ENCODE results near the gene VSNL1.

VSNL1 gene

DNA sequence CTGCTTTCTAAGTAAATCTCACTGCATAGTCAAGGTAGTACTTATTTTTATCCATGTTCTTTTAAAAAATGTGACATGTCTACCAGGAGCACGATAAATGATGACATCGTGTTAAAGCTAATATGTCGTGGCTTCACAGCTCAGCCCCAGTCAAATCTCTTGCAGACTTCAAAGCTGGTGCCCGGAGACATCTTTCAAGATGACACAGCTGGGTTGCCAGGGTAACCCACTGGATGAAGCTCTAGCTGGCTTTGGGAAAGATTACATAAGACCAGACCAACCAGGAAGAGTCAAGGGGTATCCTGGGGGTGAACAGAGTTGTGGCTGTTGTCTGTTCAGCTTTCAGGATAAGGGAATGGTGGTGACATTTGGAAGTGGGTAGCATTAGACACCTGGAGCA, 67.8 kb downstream of the VSNL1 start:
- Mint-ChIP-seq H3K4me1 (no peaks in the 10 kb centered on the region), H3K4me3 (no peak overlapping the region), H3K9me3 (no peaks in the 10 kb centered on the region), H3K27me3 (peaks cover 23% of the 10 kb centered on the region), H3K27ac (no peak overlapping the region)
- ATAC-seq (no peak), DNase-seq (no peak)

DNA sequence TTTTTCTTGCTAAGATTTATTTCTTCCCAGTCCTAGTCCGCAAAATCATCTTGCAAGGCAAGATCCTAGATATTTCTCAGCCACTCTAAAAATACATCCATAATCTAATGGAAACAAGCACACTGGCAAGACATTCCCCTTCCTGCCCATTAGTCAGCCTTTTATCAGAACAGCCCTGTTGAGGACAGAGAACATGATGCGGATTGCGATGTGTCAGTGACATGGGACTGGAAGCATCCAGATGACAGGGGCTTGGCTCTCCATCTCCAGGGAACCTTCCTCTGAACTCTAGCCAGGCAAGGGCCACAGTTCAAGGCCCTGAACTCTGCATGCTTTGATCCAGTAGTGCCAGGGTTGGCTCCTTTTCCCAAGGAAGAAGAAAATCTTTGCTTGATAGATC, 70.0 kb downstream of the VSNL1 start:
- DNase-seq, result no peak
- Mint-ChIP-seq H3K27me3 (peaks cover 9% of the 10 kb centered on the region), H3K9me3 (no peaks in the 10 kb centered on the region), H3K27ac (no peak overlapping the region), H3K4me3 (no peak overlapping the region), H3K4me1 (peaks cover 1% of the 10 kb centered on the region)
- no peak for ATAC-seq

DNA sequence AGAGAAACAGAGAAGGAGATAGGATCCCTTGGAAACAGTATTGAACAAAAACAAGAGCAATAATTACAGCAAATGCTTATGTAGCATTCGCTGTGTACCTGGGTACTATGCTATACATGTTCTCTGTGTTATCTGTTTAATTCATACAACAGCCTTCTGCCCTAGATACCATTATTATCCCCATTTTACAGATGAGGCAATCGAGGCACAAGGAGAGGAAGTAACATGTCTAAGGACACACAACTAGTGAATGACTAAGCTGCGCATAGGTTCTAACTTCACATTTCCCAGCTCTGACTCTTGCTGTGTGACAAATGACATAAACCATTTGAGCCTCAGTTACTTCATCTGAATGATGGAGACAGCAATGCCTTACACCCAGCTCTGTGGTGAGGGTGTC, 70.5 kb downstream of the VSNL1 start:
- peaks cover 7% of the 10 kb centered on the region for H3K4me1 Mint-ChIP-seq
- H3K27ac Mint-ChIP-seq, result no peak overlapping the region
- ATAC-seq, result no peak
- H3K27me3 Mint-ChIP-seq, result peaks cover 8% of the 10 kb centered on the region
- H3K9me3 Mint-ChIP-seq, result no peaks in the 10 kb centered on the region
- no peak overlapping the region for H3K4me3 Mint-ChIP-seq
- DNase-seq, result no peak

DNA sequence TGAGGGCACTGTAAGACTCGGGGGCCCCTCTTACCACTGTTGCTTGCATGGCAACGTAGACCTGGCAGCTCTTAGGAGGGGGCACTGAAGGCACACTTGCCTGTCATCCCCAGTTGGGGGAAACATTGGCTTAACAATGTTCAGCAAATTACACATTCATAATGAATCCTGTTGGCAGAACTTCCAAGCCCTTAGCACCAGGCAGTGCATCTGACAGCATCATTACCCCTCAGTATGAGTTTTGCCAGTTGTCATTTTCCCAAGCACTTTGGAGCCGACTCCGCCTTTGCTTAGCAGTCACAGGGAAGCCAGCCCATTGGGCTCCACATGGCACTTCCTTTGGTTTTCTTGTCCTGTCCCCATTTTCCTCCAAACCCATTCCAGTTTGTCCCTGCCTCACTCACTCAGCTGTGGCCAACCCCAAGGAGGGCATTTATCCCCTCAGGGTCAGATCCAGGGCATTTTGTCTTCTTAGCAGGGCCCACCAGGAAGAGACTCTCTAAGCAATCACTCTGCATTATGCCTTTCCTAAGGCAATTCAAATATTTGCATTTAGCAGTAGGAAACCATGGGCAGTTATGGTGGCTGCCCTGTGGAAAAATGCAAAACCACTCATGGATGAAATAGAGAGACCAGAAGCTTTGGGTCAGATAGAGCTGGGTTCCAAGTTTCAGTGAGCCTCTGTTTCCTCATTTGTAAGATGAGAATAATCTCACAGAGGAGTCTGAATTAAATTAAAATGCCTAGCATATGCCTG, 73.9 kb downstream of the VSNL1 start:
- ATAC-seq (no peak), DNase-seq (no peak)
- peaks cover 4% of the 10 kb centered on the region for H3K27me3 Mint-ChIP-seq
- H3K27ac Mint-ChIP-seq, result no peak overlapping the region
- H3K4me1 Mint-ChIP-seq, result peaks cover 9% of the 10 kb centered on the region
- no peaks in the 10 kb centered on the region for H3K9me3 Mint-ChIP-seq
- H3K4me3 Mint-ChIP-seq, result no peak overlapping the region

DNA sequence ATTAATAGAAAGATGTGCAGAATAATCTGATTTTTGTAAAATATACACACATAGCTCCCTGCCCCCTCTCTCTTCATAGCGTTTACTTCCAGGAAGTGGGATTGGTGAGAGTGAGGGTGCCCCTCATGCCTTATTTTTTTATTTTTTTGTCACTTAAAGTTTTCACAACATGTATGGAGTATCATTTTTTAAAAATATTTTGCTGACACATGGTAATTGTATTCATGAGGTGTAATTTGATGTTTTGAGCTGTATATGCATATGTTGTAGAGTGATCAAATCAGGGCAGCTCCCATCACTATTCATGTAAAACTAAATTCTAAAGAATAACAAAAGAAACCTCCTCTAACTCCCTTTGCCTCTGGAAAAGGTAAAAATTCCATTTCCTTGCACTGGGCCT, 74.7 kb downstream of the VSNL1 start:
- Mint-ChIP-seq H3K4me1 (peaks cover 9% of the 10 kb centered on the region), H3K4me3 (no peak overlapping the region), H3K9me3 (no peaks in the 10 kb centered on the region), H3K27ac (no peak overlapping the region), H3K27me3 (peaks cover 10% of the 10 kb centered on the region)
- DNase-seq (no peak), ATAC-seq (no peak)

DNA sequence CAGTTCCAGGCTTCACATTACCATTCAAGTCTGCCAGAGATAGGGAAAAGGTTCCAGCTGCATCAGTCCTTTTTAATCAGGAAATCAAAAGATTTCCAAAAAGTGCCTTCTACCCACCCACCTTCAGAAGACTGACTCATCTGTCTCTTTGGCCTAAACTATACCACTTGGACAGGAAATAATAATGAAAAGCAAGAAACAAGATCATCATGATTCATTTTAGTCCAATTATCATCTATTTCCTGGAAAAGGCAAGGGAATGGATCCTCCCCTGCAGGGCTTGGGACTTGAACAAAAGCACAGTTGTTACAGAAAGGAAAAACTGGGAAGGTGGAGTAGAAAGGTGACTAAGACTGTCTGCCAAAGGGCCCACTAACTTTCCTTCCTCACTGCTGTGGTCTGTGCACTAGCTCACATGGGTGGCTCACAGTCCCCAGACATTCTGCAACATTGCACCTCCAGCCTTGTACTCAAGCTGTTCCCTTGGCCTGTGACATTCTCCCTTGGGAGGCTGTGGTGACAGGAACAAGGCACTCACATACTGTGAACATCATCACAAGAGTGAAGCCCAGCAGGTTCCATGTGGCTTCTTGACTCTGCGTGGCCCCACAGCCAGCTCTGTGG, 75.3 kb downstream of the VSNL1 start:
- peaks cover 9% of the 10 kb centered on the region for H3K4me1 Mint-ChIP-seq
- peak overlapping the region in 1 of 2 donors; percentile 65 for H3K27ac Mint-ChIP-seq
- H3K4me3 Mint-ChIP-seq, result no peak overlapping the region
- peaks cover 13% of the 10 kb centered on the region for H3K27me3 Mint-ChIP-seq
- H3K9me3 Mint-ChIP-seq, result no peaks in the 10 kb centered on the region
- no peak for DNase-seq
- peak; percentile 17 for ATAC-seq

DNA sequence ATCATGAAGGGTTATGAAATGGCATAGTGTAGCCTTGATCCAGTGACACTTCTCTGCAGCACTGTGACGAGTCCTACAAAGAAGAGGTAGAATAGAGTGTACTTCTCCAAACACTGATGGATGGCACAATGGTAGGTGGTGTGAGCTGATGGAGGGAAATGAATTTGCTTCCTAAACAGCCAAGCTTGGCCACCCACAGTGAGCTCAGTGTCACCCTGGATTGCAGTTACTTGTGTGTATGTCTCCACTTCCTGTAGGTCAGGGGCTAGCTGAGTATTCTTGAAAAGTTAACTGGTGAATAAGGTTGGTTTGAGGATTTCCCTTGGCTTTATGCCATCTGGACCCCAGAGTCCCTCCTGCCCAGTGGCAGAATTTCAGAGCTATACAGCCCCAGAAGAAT, 75.9 kb downstream of the VSNL1 start:
- peaks cover 9% of the 10 kb centered on the region for H3K4me1 Mint-ChIP-seq
- H3K9me3 Mint-ChIP-seq, result no peaks in the 10 kb centered on the region
- ATAC-seq (no peak), DNase-seq (no peak)
- no peak overlapping the region for H3K4me3 Mint-ChIP-seq
- peaks cover 13% of the 10 kb centered on the region for H3K27me3 Mint-ChIP-seq
- H3K27ac Mint-ChIP-seq, result peak overlapping the region in 1 of 2 donors; percentile 65

DNA sequence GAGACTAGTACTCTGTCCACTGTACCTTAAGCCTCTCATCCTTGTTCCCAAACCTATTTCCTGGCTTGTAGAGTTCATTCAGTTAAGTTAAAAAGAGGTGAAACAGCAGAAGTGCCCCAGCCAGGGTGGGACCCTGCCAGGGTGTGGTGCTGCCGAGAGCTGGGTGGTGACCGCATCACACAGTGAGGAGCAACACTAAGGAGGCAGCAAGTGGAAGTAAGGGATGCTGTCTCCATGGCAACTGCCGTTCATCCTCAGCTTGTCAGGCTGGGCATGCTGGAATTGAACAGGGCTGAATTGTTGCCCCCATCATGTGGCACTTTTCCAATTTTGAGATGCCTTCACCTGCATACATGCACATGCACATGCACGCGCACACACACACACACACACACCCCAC, 77.0 kb downstream of the VSNL1 start:
- Mint-ChIP-seq H3K27ac (no peak overlapping the region), H3K9me3 (no peaks in the 10 kb centered on the region), H3K27me3 (peaks cover 22% of the 10 kb centered on the region), H3K4me1 (peaks cover 9% of the 10 kb centered on the region), H3K4me3 (no peak overlapping the region)
- no peak for DNase-seq
- ATAC-seq, result no peak

DNA sequence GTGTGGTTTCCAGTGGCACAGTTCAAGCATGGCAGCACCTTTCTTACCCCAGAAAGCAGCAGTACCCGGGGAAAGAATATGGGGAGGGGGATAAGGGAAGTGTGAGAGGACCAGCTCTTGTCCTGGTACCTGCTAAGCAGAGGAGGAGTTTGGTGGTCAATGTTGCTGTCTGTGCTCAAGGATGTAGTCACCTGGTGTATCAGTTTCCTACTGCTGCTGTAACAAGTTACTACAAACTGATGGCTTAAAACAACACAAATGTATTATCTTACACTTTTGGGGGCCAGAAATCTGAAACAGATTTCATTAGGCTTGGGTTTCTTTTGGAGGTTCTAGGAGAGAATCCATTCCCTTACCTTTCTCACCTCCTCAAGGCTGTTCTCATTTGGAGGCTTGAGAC, 77.5 kb downstream of the VSNL1 start:
- Mint-ChIP-seq H3K27me3 (peaks cover 27% of the 10 kb centered on the region), H3K27ac (no peak overlapping the region), H3K4me3 (no peak overlapping the region), H3K9me3 (no peaks in the 10 kb centered on the region), H3K4me1 (peaks cover 9% of the 10 kb centered on the region)
- no peak for ATAC-seq
- no peak for DNase-seq

DNA sequence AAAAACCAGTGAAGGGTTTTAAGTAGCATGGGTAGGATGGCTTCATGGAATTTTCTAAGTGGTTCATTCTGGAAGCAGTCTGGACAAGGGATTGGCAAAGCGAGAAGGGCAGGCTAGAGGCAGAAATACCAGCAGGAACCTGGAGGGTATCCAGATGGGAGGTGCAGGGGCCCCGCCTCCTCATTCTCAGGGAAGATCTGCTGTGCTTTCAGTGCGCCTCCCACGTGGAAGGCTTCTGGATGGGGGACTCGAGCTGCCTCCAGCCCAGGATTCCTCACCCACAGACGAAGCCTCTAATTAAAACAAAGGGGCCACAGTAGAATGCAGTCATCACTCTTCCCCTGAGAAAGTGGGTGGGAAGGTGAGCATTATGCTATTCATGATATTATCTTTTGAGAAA, 79.8 kb downstream of the VSNL1 start:
- DNase-seq, result no peak

DNA sequence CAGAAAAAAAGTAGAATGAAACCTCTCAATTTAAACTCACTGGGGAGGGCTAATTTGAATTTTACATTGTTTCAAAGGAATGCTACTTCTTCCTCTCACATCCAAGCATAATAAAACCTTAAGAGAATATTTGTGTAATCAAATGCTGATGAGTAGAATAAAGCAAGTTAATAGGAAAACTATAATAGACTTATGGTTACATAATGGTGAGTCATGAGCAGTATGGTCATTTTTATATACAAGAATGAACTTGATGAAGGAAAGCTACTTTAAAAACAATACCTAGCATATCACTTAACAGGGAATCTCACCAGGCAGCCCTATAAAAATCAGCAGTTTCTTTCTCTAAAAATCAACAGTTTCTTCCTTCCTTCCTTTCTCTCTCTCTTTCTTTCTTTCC, 80.3 kb downstream of the VSNL1 start:
- Mint-ChIP-seq H3K4me1 (peaks cover 4% of the 10 kb centered on the region), H3K27me3 (peaks cover 28% of the 10 kb centered on the region), H3K4me3 (no peak overlapping the region), H3K9me3 (no peaks in the 10 kb centered on the region), H3K27ac (no peak overlapping the region)
- no peak for DNase-seq
- ATAC-seq, result no peak

More for the DNA sequence above, 79.8 kb downstream of the VSNL1 start:
- peaks cover 9% of the 10 kb centered on the region for H3K4me1 Mint-ChIP-seq
- H3K27me3 Mint-ChIP-seq, result peaks cover 28% of the 10 kb centered on the region
- no peak overlapping the region for H3K4me3 Mint-ChIP-seq
- no peaks in the 10 kb centered on the region for H3K9me3 Mint-ChIP-seq
- no peak overlapping the region for H3K27ac Mint-ChIP-seq
- no peak for ATAC-seq

DNA sequence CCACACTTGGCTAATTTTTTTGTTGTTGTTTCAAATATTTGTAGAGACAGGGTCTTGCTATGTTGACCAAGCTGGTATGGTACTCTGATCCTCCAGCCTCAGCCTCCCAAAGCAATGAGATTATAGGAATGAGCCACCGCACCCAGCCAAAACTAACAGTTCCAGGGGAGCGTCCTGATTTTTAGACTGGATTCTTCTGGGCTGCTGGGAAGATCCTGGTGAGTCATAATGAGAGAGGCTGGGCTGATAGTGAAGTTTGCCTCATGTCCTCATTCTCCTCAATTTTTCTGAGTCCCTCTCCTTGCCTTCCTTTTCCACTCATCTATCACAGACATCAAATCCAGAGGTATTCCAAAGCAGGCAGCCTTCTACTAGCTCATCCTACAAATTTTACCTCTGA, 81.3 kb downstream of the VSNL1 start:
- DNase-seq, result no peak
- H3K27me3 Mint-ChIP-seq, result peaks cover 28% of the 10 kb centered on the region

DNA sequence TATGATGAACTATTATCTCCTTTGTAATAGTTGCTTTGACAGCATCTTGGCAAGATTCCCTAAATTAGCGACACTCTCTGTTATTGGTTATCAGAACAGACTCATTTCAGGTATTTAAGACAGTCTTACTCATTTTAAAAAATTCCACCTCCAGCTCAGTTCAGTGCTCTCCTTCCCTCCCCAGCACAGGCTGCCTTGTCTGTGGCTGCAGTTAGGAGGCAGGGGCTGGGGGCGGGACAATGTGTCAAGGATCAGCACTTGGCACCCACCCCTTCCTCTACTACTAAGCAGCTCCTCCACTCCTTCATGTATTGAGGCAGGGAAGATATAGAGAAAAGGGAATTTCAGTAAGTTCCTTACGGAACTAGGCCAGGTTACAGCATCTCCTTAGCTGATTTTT, 85.0 kb downstream of the VSNL1 start:
- Mint-ChIP-seq H3K27me3 (peaks cover 23% of the 10 kb centered on the region), H3K4me3 (no peak overlapping the region), H3K9me3 (no peaks in the 10 kb centered on the region), H3K27ac (no peak overlapping the region), H3K4me1 (no peaks in the 10 kb centered on the region)
- DNase-seq (no peak), ATAC-seq (no peak)

More for the DNA sequence above, 81.3 kb downstream of the VSNL1 start:
- Mint-ChIP-seq H3K4me1 (no peaks in the 10 kb centered on the region), H3K27ac (no peak overlapping the region), H3K4me3 (no peak overlapping the region), H3K9me3 (no peaks in the 10 kb centered on the region)
- no peak for ATAC-seq

DNA sequence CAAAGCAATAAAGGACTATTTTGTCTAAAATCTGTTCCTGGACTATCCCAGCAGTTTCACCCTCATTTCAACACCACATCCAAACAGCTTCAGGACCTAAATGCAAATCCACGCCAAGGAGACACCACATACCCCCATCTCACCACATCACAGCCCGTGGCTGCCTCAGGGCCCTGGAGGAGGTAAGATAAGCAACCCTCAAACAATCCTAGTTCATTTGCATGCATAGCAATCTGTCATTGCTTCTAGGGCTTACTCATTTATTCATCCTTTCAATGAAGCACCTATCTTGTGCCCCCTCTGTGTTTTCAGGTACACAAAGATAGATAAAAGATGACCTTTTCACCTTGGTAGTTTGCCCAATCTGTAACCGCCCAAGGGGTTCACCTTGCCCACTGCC, 86.5 kb downstream of the VSNL1 start:
- H3K4me3 Mint-ChIP-seq, result no peak overlapping the region
- no peaks in the 10 kb centered on the region for H3K4me1 Mint-ChIP-seq
- H3K27ac Mint-ChIP-seq, result no peak overlapping the region
- DNase-seq, result no peak
- H3K9me3 Mint-ChIP-seq, result no peaks in the 10 kb centered on the region
- H3K27me3 Mint-ChIP-seq, result peaks cover 19% of the 10 kb centered on the region
- ATAC-seq, result no peak

DNA sequence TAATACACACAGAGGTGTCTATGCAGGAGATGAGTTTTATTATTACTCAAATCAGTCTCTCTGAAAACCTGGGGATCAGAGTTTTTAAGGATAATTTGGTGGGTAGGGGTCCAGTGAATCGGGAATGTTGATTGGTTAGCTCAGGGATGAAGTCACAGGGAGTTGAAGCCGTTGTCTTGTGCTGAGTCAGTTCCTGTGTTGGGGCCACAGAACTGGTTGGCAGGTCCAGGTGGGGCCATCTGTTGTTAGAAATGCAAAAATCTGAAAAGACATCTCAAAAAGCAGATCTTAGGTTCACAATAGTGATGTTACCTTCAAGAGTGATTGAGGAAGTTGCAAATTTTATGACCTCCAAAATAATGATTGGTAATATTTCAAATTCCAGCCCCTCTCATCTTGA, 86.9 kb downstream of the VSNL1 start:
- ATAC-seq, result no peak
- Mint-ChIP-seq H3K4me3 (no peak overlapping the region), H3K27ac (peak overlapping the region in 1 of 2 donors; percentile 38), H3K4me1 (no peaks in the 10 kb centered on the region), H3K9me3 (no peaks in the 10 kb centered on the region), H3K27me3 (peaks cover 15% of the 10 kb centered on the region)
- DNase-seq, result no peak

DNA sequence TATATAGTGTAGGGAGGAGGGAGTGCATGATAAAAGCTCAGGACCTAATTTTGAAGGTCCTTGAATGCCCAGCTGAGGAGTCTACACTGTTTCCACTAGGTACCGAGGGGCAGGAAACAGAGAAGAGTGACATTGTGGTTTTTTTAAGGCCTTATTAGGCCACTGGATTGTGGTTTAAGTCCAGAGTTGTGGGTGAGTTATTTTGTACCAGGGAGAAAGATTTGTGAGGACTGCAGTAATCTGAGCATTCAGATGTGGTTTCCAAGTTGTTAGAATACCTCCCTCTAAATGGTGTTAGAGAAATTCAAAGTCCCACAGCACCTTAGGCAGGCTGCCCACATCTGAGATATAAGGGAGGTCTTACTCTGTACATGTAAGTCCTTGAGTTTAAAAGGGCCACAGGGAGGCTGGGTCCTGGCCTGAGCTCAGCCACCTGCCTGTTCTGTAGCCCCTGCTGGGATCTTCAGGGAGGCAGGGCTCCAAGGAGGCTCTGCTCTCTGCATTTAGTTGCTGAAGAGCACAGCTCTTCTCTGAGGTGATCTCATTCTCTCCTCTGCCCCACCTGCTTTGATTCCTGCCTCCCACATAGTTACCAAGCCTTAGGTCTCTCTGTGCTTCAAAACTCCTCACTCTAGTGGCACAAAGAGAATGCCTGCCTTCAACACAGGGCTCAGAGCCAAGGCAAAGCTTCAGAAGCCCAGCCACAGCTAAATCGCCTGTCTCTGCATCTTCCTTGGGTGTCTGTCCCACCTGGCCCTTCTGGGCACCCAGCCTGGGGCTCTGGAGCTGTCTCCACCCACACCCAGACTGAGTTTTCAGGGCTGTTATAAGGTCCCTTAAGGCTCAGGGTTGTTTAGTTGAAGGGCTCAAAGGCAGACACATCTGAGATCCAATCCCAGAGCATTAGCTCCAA, 88.1 kb downstream of the VSNL1 start:
- no peaks in the 10 kb centered on the region for H3K4me1 Mint-ChIP-seq
- H3K27ac Mint-ChIP-seq, result peak overlapping the region in 1 of 2 donors; percentile 30
- no peak overlapping the region for H3K4me3 Mint-ChIP-seq
- H3K9me3 Mint-ChIP-seq, result no peaks in the 10 kb centered on the region
- ATAC-seq (peak; percentile 47), DNase-seq (no peak)
- H3K27me3 Mint-ChIP-seq, result peaks cover 8% of the 10 kb centered on the region

All from stimulated activated naive CD8-positive, alpha-beta T cell treated with anti-CD3 and anti-CD28 coated beads, Interleukin-15, amount 100 ng/mL, for 72 hours (primary cell).